ENCODE data around the gene SRP19. TPM values are rescaled to one million over a fixed set of nuclear protein-coding genes. Genes with fewer than 3 reads are reported as not detected.
"Not testable (repeated sequence)": the region's sequence is repeated elsewhere in the genome, so short reads cannot be mapped to it uniquely, and the experiment has no call there.

Gene SRP19
- total RNA-seq, 1 experiment from 2014 or later = 90.4 TPM

- DNase-seq = no peak
- Histone ChIP-seq H3K9me3 (no peaks in the 10 kb centered on the region), H3K27me3 (0 out of 2 replicates have a peak, but pooled peaks cover under 1% of the 10 kb centered on the region), H3K36me3 (peaks cover 46% of the 10 kb centered on the region), H3K4me3 (peak overlapping the region; percentile 88)
Observed at GRCh38 chr5:112862085-112862484, 998 bp downstream of the SRP19 start.

GRCh38 chr5:112863549-112863948 is 2.5 kb downstream of the SRP19 start:
- no peak for DNase-seq
- no peaks in the 10 kb centered on the region for H3K9me3 ChIP-seq
- no peak overlapping the region for H3K4me3 ChIP-seq
- H3K27me3 ChIP-seq = no peaks in the 10 kb centered on the region
- H3K36me3 ChIP-seq = peaks cover 61% of the 10 kb centered on the region

DNA sequence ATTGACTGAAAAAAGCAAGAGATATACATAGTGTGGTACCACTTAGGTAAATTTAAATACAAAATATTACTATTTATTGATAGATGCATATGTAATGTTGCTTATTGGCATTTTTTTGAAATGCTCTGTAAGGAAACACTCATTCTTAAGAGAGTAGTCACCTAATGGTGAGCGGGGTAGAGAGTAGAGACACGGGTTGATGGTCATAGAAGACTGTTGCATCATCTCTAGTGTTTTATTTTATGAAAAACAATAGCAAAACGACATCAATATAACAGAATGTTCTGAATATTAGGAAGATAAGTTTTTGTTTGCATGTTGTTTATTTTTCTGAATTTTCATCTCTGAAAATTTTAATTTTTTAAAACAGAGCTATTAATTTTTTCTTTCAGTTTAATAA is 4.0 kb downstream of the SRP19 start:
- Histone ChIP-seq H3K9me3 (no peaks in the 10 kb centered on the region), H3K27me3 (no peaks in the 10 kb centered on the region), H3K36me3 (peaks cover 77% of the 10 kb centered on the region), H3K4me3 (no peak overlapping the region)
- DNase-seq = no peak

DNA sequence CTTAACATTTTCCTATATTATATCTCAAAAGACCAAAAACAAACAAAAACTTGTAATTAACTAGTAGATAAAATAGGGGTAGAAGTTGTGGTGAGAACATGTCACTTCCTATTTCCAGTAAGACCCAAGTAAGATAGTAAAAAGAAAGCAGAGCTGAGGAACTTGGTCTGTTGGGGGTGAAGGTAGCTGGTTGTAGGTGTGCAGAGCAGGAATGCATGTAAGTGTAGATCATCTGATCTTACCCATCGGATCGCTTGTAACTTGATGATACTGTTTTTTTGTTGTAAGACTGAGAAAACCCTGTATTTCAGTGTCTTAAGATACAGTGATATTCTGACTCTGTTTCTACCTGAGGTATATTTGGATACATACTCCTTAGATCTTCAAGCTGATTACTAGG is 5.7 kb downstream of the SRP19 start:
- H3K27me3 ChIP-seq = no peaks in the 10 kb centered on the region
- no peak for DNase-seq
- no peaks in the 10 kb centered on the region for H3K9me3 ChIP-seq
- H3K4me3 ChIP-seq = no peak overlapping the region
- peaks cover 90% of the 10 kb centered on the region for H3K36me3 ChIP-seq

DNA sequence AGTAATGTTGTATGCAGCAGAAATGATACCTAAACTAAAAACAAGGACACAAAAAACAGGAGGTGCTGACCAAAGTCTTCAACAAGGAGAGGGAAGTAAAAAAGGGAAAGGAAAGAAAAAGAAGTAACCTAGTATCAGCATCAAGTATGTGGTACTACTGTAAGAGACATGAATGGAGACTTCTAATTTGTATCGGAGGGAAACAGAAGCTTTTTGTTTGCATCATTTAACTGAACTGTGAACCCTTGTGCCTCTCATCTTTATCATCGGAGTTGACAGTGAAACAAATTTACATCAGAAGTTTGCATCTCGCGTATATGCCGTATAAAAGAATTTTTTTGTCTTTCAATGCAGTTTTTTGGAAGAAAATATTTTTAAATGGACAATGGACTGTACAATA is 6.3 kb downstream of the SRP19 start:
- no peak for DNase-seq
- Histone ChIP-seq H3K9me3 (no peaks in the 10 kb centered on the region), H3K36me3 (peaks cover 91% of the 10 kb centered on the region), H3K4me3 (no peak overlapping the region), H3K27me3 (no peaks in the 10 kb centered on the region)

DNA sequence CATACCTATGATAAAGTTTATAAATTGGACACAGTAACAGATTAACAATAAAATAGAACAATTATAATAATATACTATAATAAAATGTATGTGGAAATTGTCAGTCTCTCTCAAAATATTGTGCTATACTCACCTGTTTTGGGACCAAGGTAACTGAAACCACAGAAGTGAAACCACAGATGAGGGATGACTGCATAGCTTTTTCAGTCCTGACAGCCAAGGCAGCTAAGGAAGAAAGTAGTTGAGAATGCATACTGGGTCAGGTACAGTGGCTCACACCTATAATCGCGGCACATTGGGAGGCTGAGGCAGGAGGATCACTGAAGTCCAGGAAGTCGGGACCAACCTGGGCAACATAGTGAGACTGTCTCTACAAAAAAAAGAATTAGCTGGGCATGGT is 8.9 kb downstream of the SRP19 start:
- peaks cover 86% of the 10 kb centered on the region for H3K36me3 ChIP-seq
- no peaks in the 10 kb centered on the region for H3K9me3 ChIP-seq
- no peaks in the 10 kb centered on the region for H3K27me3 ChIP-seq
- no peak for DNase-seq
- H3K4me3 ChIP-seq = no peak overlapping the region

- H3K27me3 ChIP-seq = no peaks in the 10 kb centered on the region
- no peak overlapping the region for H3K4me3 ChIP-seq
- DNase-seq = no peak
- H3K36me3 ChIP-seq = peaks cover 88% of the 10 kb centered on the region
- no peaks in the 10 kb centered on the region for H3K9me3 ChIP-seq
Observed at GRCh38 chr5:112870966-112871365, 9.9 kb downstream of the SRP19 start.

GRCh38 chr5:112876362-112876761 is 15.3 kb downstream of the SRP19 start:
- Histone ChIP-seq H3K27me3 (no peaks in the 10 kb centered on the region), H3K4me3 (no peak overlapping the region), H3K36me3 (peaks cover 85% of the 10 kb centered on the region), H3K9me3 (no peaks in the 10 kb centered on the region)
- no peak for DNase-seq

GRCh38 chr5:112878101-112878500 is 17.0 kb downstream of the SRP19 start:
- Histone ChIP-seq H3K27me3 (no peaks in the 10 kb centered on the region), H3K9me3 (no peaks in the 10 kb centered on the region), H3K36me3 (peaks cover 90% of the 10 kb centered on the region), H3K4me3 (no peak overlapping the region)
- DNase-seq = no peak

- Histone ChIP-seq H3K36me3 (peaks cover 91% of the 10 kb centered on the region), H3K27me3 (no peaks in the 10 kb centered on the region), H3K9me3 (no peaks in the 10 kb centered on the region), H3K4me3 (no peak overlapping the region)
- DNase-seq = no peak
Observed at GRCh38 chr5:112878760-112879159, 17.7 kb downstream of the SRP19 start.

- DNase-seq = no peak
- H3K36me3 ChIP-seq = peaks cover 91% of the 10 kb centered on the region
- H3K9me3 ChIP-seq = no peaks in the 10 kb centered on the region
- H3K4me3 ChIP-seq = no peak overlapping the region
- H3K27me3 ChIP-seq = no peaks in the 10 kb centered on the region
Observed at GRCh38 chr5:112880219-112880964, 19.3 kb downstream of the SRP19 start.

DNA sequence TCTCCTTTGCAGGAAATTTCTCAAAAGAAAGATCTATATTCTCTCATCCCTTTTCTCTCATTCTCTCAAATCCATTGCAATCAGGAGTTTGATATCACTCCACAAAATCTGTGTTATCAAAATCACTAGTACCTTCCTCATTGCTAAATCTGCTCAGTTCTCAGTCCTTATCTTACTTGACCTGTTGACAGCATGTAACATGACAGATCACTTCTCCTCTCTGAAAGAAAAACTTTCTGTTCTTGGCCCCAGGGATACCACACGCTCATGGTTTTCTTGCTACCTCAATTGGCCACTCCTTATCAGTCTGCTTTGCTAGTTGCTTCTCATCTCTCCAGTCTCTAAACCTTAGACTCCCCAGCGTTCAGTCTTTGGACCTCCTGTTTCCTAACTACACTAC is 22.1 kb downstream of the SRP19 start:
- H3K4me3 ChIP-seq = no peak overlapping the region
- H3K36me3 ChIP-seq = peaks cover 93% of the 10 kb centered on the region

DNA sequence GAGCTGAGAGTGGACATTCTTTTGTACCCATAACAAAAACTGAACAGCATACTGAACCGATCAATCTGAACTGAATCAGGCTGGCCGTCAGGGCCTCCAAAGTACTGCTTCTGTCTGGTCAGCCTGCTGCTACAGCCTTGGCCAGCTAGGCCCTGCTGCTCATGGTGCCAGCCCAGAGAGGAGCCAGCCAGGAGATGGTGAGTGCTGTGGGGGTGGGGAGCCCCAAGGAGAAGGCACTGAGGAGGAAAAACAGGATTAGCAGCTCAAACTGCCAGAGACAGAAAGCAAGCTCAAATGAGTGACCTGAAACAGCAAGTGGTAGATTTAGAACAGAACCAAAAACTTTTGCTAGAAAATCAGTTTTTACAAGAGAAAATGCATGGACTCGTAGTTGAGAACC is 23.9 kb downstream of the SRP19 start:
- peak; percentile 15 for DNase-seq
- H3K9me3 ChIP-seq = no peaks in the 10 kb centered on the region
- no peaks in the 10 kb centered on the region for H3K27me3 ChIP-seq
- H3K36me3 ChIP-seq = peaks cover 87% of the 10 kb centered on the region
- no peak overlapping the region for H3K4me3 ChIP-seq

More for the DNA sequence above, 22.1 kb downstream of the SRP19 start:
- no peaks in the 10 kb centered on the region for H3K9me3 ChIP-seq
- no peaks in the 10 kb centered on the region for H3K27me3 ChIP-seq
- DNase-seq = no peak

DNA sequence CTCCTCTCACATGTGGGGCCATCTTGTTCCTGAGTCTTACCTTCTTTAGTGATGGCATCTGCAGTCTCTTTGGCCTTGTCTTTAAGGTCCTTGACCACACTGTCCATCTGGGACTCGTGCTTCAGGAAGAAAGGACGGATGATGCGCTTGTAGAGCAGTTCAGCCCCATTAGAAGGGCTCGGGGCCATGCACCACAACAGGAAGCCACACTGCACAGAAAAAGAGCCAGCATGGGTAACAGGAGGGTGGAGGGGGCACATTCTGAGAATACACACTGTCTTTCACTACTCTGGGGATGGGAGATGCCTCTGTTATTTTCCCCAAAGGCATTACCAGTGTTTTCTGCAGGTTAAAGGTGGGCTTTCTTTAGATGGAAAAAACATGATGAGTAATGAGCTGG is 25.9 kb downstream of the SRP19 start:
- DNase-seq = no peak
- H3K27me3 ChIP-seq = no peaks in the 10 kb centered on the region
- H3K36me3 ChIP-seq = peaks cover 85% of the 10 kb centered on the region
- H3K9me3 ChIP-seq = no peaks in the 10 kb centered on the region
- no peak overlapping the region for H3K4me3 ChIP-seq

GRCh38 chr5:112892066-112892465 is 31.0 kb downstream of the SRP19 start:
- peaks cover 65% of the 10 kb centered on the region for H3K36me3 ChIP-seq
- not testable (repeated sequence) for DNase-seq, H3K9me3 ChIP-seq, H3K27me3 ChIP-seq, H3K4me3 ChIP-seq

DNA sequence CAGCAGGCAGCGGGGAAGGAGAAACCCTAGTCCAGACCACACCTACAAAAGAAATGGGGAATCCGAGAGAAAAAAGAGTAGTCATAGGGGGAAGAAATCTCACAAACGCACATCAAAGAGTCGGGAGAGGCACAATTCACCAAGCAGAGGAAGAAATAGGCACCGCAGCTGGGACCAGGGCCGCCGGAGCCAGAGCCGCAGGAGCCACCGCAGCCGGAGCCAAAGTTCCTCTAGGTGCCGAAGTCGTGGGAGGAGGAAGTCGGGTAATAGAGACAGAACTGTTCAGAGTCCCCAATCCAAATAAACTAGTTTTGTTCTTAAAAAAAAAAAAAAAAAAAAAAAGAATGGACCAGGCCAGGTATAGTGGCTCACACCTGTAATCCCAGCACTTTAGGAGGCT is 31.7 kb downstream of the SRP19 start:
- H3K27me3 ChIP-seq = no peaks in the 10 kb centered on the region
- no peaks in the 10 kb centered on the region for H3K9me3 ChIP-seq
- H3K4me3 ChIP-seq = no peak overlapping the region
- peaks cover 60% of the 10 kb centered on the region for H3K36me3 ChIP-seq
- no peak for DNase-seq

- no peaks in the 10 kb centered on the region for H3K9me3 ChIP-seq
- H3K27me3 ChIP-seq = no peaks in the 10 kb centered on the region
- H3K4me3 ChIP-seq = no peak overlapping the region
- H3K36me3 ChIP-seq = peaks cover 63% of the 10 kb centered on the region
- DNase-seq = no peak
Observed at GRCh38 chr5:112895682-112896081, 34.6 kb downstream of the SRP19 start.

DNA sequence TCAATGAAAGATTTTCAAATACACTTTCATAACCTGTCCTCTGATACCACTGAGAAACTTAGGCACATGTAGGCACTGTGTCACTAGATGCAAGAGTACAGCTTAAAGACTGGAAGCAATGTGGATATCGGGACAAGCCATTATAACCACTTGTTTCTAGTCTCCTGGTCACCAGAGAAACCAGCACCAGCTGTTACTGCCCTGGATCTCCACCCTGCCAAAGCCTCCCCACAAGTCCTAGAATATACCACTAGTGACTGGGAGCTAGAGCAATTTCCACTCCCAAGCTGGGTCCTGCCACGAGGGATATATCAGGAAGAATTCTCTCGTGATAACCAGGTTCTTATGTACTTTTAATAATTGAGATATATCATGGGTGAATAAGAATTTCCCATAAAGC is 41.5 kb downstream of the SRP19 start:
- Histone ChIP-seq H3K27me3 (no peaks in the 10 kb centered on the region), H3K9me3 (no peaks in the 10 kb centered on the region), H3K36me3 (peaks cover 48% of the 10 kb centered on the region), H3K4me3 (no peak overlapping the region)
- DNase-seq = no peak

Data from MG63 (cell line).